HepG2 (cell line): ENCODE data around the gene CRYGS. TPM values are rescaled to one million over a fixed set of nuclear protein-coding genes. Genes with fewer than 3 reads are reported as not detected.

ENCODE experiments used
- ATAC-seq: fragments of 200-7000 bp; cut with Tn5 transposase; 3 replicates; pipeline ENCODE4 v1.9.1; 2020; ENCODE audit warnings: mild to moderate bottlenecking, moderate library complexity
- BruUV-seq: library from RNA; stranded (reverse); fragments of 400-500 nt; replicated peaks from 2 replicates; lab custom pipeline; 2021; lab: Mats Ljungman, UMichigan
- CTCF ChIA-PET: fragments of 300-600 bp; formaldehyde crosslinking; extraction: SDS; loops from one replicate; lab custom pipeline; 2021; ENCODE audit warnings: low total read pairs, inconsistent platforms, low intra/inter-chr PET ratio; lab: Yijun Ruan, JAX
- POLR2A ChIA-PET: fragments of 350-600 bp; sonication (Branson Sonifier 250); formaldehyde crosslinking; loops from one replicate; lab custom pipeline; 2020; ENCODE audit warnings: antibody characterized with exemption, inconsistent platforms; lab: Yijun Ruan, JAX
- DNase-seq: peaks from one replicate; pipeline ENCODE4 v3.0.0-alpha.2; 2015; ENCODE audit warnings: low spot score
- FAIRE-seq: peaks from 3 replicates; lab custom pipeline; 2011; peaks lifted over from hg19 to GRCh38; lab: Jason Lieb, UNC
- H2AFZ ChIP-seq: one replicate; pipeline ENCODE4 v1.6.1; 2011; ENCODE audit warnings: low read length, inconsistent platforms
- H3K27ac ChIP-seq: fragments of 300-600 bp; 3 replicates; pipeline ENCODE4 v1.8.0; 2011; ENCODE audit warnings: mixed run types, mild to moderate bottlenecking, mixed read lengths, low read length, inconsistent platforms; ENCODE audit not compliant: insufficient read depth; ENCODE audit errors: extremely low read length
- H3K27me3 ChIP-seq, 2 experiments: fragments of 200-600 bp in 1 of 2; 2 replicates in 1 of 2; 3 replicates in 1 of 2; pipeline versions ENCODE4 v1.6.0 to v1.8.0; 2011; ENCODE audit warnings: low read length in 2 of 2, mild to moderate bottlenecking in 2 of 2, moderate library complexity in 2 of 2, inconsistent platforms in 1 of 2; ENCODE audit not compliant: insufficient read depth in 2 of 2, control insufficient read depth in 1 of 2
- H3K36me3 ChIP-seq, 2 experiments: fragments of 200-600 bp in 1 of 2; replicated peaks in 1 of 2; 2 replicates in 1 of 2; 3 replicates in 1 of 2; pipeline versions ENCODE4 v1.5.1 to v1.8.0; 2011; ENCODE audit warnings: low read length in 2 of 2, inconsistent platforms in 1 of 2; ENCODE audit not compliant: insufficient read depth in 2 of 2, control insufficient read depth in 1 of 2
- H3K4me1 ChIP-seq: 2 replicates; pipeline ENCODE4 v1.5.1; 2012; ENCODE audit warnings: low read length, inconsistent platforms; ENCODE audit not compliant: insufficient read depth
- H3K4me2 ChIP-seq: 2 replicates; pipeline ENCODE4 v1.6.0; 2011; ENCODE audit warnings: low read depth, low read length, inconsistent platforms
- H3K4me3 ChIP-seq, 3 experiments: fragments of 200-600 bp in 1 of 3; sonication (generic), shearing (Covaris generic) in 1 of 3; replicated peaks in 1 of 3; 2 replicates each; pipeline ENCODE4 v1.5.1; 2011 to 2016; ENCODE audit warnings: low read length in 3 of 3, inconsistent platforms in 2 of 3, low read depth in 2 of 3, mild to moderate bottlenecking in 2 of 3, control low read depth in 1 of 3, mixed read lengths in 1 of 3; ENCODE audit not compliant: insufficient read depth in 1 of 3
- H3K79me2 ChIP-seq: one replicate; pipeline ENCODE4 v1.6.1; 2011; ENCODE audit warnings: low read length, inconsistent platforms; ENCODE audit not compliant: insufficient read depth
- H3K9ac ChIP-seq: 2 replicates; pipeline ENCODE4 v1.6.0; 2011; ENCODE audit warnings: mild to moderate bottlenecking, low read depth, low read length, inconsistent platforms; ENCODE audit not compliant: insufficient read depth
- H3K9me3 ChIP-seq: 2 replicates; pipeline ENCODE4 v1.5.1; 2012; ENCODE audit warnings: mild to moderate bottlenecking, low read length
- H4K20me1 ChIP-seq: 2 replicates; pipeline ENCODE4 v1.6.0; 2011; ENCODE audit warnings: inconsistent platforms, mild to moderate bottlenecking, low read length, moderate library complexity; ENCODE audit not compliant: insufficient read depth
- CTCF ChIP-seq: sonication (generic); formaldehyde crosslinking; IDR thresholded peaks from 2 replicates; pipeline ENCODE4 v1.5.0; 2020; ENCODE audit warnings: mild to moderate bottlenecking, missing genetic modification reagents, moderate library complexity
- ELF3 ChIP-seq: IDR thresholded peaks from 2 replicates; pipeline ENCODE4 v1.6.1; 2016; ENCODE audit warnings: missing genetic modification reagents, missing compliant biosample characterization
- FOXA3 ChIP-seq: IDR thresholded peaks from 2 replicates; pipeline ENCODE4 v1.6.1; 2016; ENCODE audit warnings: missing genetic modification reagents, missing compliant biosample characterization
- FOXK1 ChIP-seq: sonication (generic); formaldehyde crosslinking; IDR thresholded peaks from 2 replicates; pipeline ENCODE4 v1.4.0; 2020; ENCODE audit warnings: low read depth, missing genetic modification reagents, borderline replicate concordance
- GATAD2A ChIP-seq: IDR thresholded peaks from 2 replicates; pipeline ENCODE4 v1.6.1; 2016
- STAG1 ChIP-seq: sonication (generic); formaldehyde crosslinking; IDR thresholded peaks from 2 replicates; pipeline ENCODE4 v1.4.0; 2020; ENCODE audit warnings: missing genetic modification reagents
- ZBTB26 ChIP-seq: IDR thresholded peaks from 2 replicates; pipeline ENCODE4 v1.6.1; 2016; ENCODE audit warnings: missing compliant biosample characterization, missing genetic modification reagents, borderline replicate concordance
- WGBS: methylation state at CpG from one replicate; pipeline ENCODE4 v1.1.6; 2017; ENCODE audit warnings: low lambda C conversion rate; 5-methylcytosine and 5-hydroxymethylcytosine counted together
- in situ Hi-C: cut with HindIII; loops from 2 replicates; pipeline ENCODE4 v1.10.0; 2017; ENCODE audit warnings: low pct_unique_long_range_greater_than_20kb; ENCODE audit not compliant: extremely low pct_ligation_motif_present
- intact Hi-C: fragments of 100-400 bp; cut with micrococcal nuclease; formaldehyde crosslinking; loops from one replicate; pipeline ENCODE4 v1.10.0; 2022; ENCODE audit not compliant: unreplicated experiment
- polyA plus RNA-seq, 8 experiments: library from polyadenylated mRNA; depleted of rRNA in 3 of 8; stranded (reverse) in 7 of 8; unstranded in 1 of 8; fragments of >200 nt; fragmentation: Illumina TruSeq in 4 of 8; extraction: Trizol in 4 of 8; gene quantifications; 2 replicates each; pipeline versions ENCODE4 v1.2.1 to v1.2.3, GENCODE V29; 2011 to 2016; ENCODE audit warnings: low read depth in 4 of 8, missing spikeins in 1 of 8, mixed read lengths in 1 of 8; ENCODE audit not compliant: insufficient read depth in 1 of 8
- total RNA-seq, 5 experiments: library from RNA; depleted of rRNA; stranded (reverse); fragments of >200 nt; fragmentation: Illumina TruSeq; extraction: Trizol; gene quantifications; 2 replicates each; pipeline ENCODE4 v1.2.3, GENCODE V29; 2016; ENCODE audit warnings: low read depth in 1 of 5

The CRYGS gene
- total and polyA plus RNA-seq, 2 of the 13 experiments (the other 11 are each of a cell fraction or from before 2014, with no cell fraction given) = 2.1 to 6.7 TPM

DNA sequence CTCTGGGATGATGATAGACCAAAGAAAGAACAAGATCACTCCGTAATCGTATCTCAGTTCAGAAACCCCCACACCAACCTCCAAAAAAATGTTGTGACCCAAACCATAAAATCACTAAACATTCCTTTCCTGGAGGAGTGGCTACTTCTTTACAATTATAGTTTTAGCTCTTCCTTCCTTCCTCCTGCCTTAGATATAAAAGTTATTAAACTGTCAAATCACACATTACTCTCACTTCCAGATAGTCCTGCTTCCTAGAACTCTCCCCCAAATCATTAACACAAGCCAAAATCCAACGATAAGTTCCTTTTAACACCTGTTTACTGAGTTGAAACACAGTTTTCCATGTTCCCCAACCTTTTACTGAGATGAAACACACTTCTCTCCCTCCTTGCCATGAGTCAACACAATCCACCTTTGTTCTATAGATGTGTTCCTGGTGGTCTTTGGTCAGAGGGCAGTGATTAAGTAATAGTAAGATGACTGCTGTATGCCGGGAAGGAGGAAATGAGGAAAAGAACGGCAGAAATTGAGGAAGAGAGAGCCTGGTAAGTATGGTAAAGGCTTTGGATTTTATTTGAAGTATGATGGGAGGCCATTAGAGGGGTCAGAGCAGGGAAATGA, 8.3 kb upstream of the CRYGS start (continued):
- TF ChIP-seq FOXK1 (CRISPR knock-in tag) = peak; percentile 32; the same call in 1 of the 2 replicates
- peak; percentile 88 for TF ChIP-seq GATAD2A (CRISPR knock-in tag)
- TF ChIP-seq FOXA3 (CRISPR knock-in tag) = peak; percentile 74
- TF ChIP-seq ELF3 (CRISPR knock-in tag) = peak; percentile 87

DNA sequence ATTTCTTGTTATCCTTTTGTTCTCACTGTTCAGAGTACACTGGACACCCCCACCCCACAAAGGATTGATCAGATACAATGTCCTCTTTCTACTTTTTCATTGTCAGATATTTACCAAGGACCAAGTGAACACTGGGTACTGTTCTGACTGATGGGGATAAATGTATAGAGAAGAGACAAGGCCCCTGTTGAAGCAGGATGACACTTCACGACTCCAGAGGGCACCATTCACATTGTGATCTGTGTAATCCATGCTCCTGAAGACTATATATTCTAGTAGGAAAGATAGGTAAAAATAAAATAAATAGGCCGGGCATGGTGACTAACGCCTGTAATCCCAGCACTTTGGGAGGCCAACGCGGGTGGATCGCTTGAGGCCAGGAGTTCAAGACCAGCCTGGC, 7.2 kb upstream of the CRYGS start:
- no peak for DNase-seq
- BruUV-seq = no TSS peak
- Histone ChIP-seq H3K4me1 (peaks cover 21% of the 10 kb centered on the region), H3K9me3 (no peaks in the 10 kb centered on the region), H4K20me1 (no peaks in the 10 kb centered on the region), H2AFZ (no peak overlapping the region), H3K4me3 (no peak overlapping the region), H3K27me3 (no peaks in the 10 kb centered on the region), H3K4me2 (no peak overlapping the region), H3K27ac (no peak overlapping the region), H3K79me2 (no peaks in the 10 kb centered on the region), H3K36me3 (peaks cover 3 to 19% of the 10 kb centered on the region in 2 experiments; a peak in 4 of 5 replicates), H3K9ac (no peak overlapping the region)
- in situ Hi-C loops (no loop called here), intact Hi-C loops (no loop called here)
- 96% methylated on average over 6 of the region's 6 CpGs for WGBS
- POLR2A ChIA-PET = interaction anchor here (0.7 to 1.1 kb wide), 3 partner anchors 17 to 275 kb away, joined by 3 to 5 read pairs (median 3); no protein-coding TSS in a partner anchor
- no peak for FAIRE-seq
- TF ChIP-seq STAG1 (CRISPR knock-in tag) (peak; percentile 52), CTCF (peak; percentile 23; the same call in 1 of the 2 replicates), ZBTB26 (CRISPR knock-in tag) (no peak)
- CTCF ChIA-PET = no interaction called here
- ATAC-seq = peak; percentile 47; the same call in 1 of the 3 replicates
